Stimulated activated CD8-positive, alpha-beta memory T cell treated with anti-CD3 and anti-CD28 coated beads, Interleukin-12 subunit alpha, Interleukin-12 subunit beta, amount 100 ng/mL, for 4 hours (primary cell): ENCODE measurements around the gene SF3A2.

ENCODE experiments used
- DNase-seq: peaks from one replicate; pipeline ENCODE4 v3.0.0-alpha.2; 2020; ENCODE audit warnings: low read depth

The SF3A2 gene

GRCh38 chr19:2291185-2291751 is 54.6 kb downstream of the SF3A2 start:
- DNase-seq = no peak

GRCh38 chr19:2294687-2295335 is 58.2 kb downstream of the SF3A2 start:
- no peak for DNase-seq

GRCh38 chr19:2296141-2296540 is 59.5 kb downstream of the SF3A2 start:
- DNase-seq = no peak
